ENCODE measurements around the gene DICER1. TPM values are rescaled to one million over a fixed set of nuclear protein-coding genes. Genes with fewer than 3 reads are reported as not detected.

The DICER1 gene
- total RNA-seq, 1 experiment from 2014 or later = 32.7 TPM

DNA sequence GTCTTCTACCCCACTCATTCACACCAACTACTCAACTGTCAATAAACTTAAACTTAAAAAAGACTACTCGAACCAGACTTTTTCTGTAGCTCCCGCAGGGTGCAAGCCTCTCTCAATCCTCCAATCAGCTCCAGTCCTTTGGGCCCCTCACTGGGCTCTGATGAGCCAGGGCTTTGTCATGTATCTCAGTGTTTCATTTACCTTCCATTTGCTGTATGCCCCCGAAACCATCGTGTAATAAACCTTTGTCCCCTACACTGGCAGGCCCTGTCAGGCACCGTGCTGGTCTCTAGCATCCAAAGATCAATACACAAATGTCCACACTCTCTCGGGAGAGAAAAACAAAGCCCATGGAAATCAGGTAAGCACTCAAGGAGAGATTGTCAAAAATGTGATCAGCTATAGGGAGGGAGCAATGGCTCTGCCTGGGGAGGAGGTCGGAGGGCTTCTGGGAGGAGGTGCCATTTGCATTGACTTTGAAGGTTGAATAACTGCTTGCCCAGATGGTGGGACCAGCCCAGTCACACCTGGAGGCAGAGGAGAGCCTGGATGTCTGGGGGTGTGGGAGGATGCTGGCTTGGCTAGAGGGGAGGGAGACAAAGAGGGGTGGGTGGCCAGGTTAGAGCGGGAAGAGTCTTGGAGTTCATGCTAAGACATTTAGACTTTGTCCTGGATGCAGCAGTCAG, 42.1 kb upstream of the DICER1 start:
- H3K4me3 ChIP-seq (ENCODE audit: low read depth in 2 of 2, low read length in 2 of 2) = no peak overlapping the region
- in situ Hi-C loops (cut with HindIII; ENCODE audit: low pct_unique_long_range_greater_than_20kb, low sequenced_read_pairs) (no loop called here), intact Hi-C loops (cut with micrococcal nuclease; ENCODE audit: unreplicated experiment) (no loop called here)
- no peak for ATAC-seq
- BruUV-seq (replicated peaks) = no TSS peak
- ChIA-PET CTCF (no interaction called here), POLR2A (no interaction called here)
- H3K27ac ChIP-seq (ENCODE audit: low read length) = no peak overlapping the region
- no peaks in the 10 kb centered on the region for H3K27me3 ChIP-seq (ENCODE audit: control insufficient read depth, insufficient read depth, low read length)
- TF ChIP-seq, protein P1, sequence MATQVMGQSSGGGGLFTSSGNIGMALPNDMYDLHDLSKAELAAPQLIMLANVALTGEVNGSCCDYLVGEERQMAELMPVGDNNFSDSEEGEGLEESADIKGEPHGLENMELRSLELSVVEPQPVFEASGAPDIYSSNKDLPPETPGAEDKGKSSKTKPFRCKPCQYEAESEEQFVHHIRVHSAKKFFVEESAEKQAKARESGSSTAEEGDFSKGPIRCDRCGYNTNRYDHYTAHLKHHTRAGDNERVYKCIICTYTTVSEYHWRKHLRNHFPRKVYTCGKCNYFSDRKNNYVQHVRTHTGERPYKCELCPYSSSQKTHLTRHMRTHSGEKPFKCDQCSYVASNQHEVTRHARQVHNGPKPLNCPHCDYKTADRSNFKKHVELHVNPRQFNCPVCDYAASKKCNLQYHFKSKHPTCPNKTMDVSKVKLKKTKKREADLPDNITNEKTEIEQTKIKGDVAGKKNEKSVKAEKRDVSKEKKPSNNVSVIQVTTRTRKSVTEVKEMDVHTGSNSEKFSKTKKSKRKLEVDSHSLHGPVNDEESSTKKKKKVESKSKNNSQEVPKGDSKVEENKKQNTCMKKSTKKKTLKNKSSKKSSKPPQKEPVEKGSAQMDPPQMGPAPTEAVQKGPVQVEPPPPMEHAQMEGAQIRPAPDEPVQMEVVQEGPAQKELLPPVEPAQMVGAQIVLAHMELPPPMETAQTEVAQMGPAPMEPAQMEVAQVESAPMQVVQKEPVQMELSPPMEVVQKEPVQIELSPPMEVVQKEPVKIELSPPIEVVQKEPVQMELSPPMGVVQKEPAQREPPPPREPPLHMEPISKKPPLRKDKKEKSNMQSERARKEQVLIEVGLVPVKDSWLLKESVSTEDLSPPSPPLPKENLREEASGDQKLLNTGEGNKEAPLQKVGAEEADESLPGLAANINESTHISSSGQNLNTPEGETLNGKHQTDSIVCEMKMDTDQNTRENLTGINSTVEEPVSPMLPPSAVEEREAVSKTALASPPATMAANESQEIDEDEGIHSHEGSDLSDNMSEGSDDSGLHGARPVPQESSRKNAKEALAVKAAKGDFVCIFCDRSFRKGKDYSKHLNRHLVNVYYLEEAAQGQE (IDR thresholded peaks at IDR 0.05; ENCODE audit: insufficient read depth in 1 of 2, low read depth in 2 of 2, low read length in 1 of 2) = no peak
- TF ChIP-seq TCF7L2 (IDR thresholded peaks at IDR 0.05; ENCODE audit: low read depth, low read length) (no peak), SIN3A (IDR thresholded peaks at IDR 0.05; ENCODE audit: borderline replicate concordance, insufficient read depth, low read depth, low read length) (no peak), POLR2AphosphoS5 (IDR thresholded peaks at IDR 0.05; ENCODE audit: low read depth, low read length) (no peak)
- TF ChIP-seq, protein P2, sequence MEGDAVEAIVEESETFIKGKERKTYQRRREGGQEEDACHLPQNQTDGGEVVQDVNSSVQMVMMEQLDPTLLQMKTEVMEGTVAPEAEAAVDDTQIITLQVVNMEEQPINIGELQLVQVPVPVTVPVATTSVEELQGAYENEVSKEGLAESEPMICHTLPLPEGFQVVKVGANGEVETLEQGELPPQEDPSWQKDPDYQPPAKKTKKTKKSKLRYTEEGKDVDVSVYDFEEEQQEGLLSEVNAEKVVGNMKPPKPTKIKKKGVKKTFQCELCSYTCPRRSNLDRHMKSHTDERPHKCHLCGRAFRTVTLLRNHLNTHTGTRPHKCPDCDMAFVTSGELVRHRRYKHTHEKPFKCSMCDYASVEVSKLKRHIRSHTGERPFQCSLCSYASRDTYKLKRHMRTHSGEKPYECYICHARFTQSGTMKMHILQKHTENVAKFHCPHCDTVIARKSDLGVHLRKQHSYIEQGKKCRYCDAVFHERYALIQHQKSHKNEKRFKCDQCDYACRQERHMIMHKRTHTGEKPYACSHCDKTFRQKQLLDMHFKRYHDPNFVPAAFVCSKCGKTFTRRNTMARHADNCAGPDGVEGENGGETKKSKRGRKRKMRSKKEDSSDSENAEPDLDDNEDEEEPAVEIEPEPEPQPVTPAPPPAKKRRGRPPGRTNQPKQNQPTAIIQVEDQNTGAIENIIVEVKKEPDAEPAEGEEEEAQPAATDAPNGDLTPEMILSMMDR (IDR thresholded peaks at IDR 0.05) = no peak
- no peaks in the 10 kb centered on the region for H3K36me3 ChIP-seq (ENCODE audit: control insufficient read depth, insufficient read depth, low read length)
- no peak for DNase-seq (ENCODE audit: low read depth, low spot score)
- H3K9me3 ChIP-seq (ENCODE audit: control insufficient read depth, insufficient read depth, low read depth, low read length) = no peaks in the 10 kb centered on the region
- H3K4me1 ChIP-seq (ENCODE audit: control insufficient read depth, insufficient read depth, low read length) = no peaks in the 10 kb centered on the region

DNA sequence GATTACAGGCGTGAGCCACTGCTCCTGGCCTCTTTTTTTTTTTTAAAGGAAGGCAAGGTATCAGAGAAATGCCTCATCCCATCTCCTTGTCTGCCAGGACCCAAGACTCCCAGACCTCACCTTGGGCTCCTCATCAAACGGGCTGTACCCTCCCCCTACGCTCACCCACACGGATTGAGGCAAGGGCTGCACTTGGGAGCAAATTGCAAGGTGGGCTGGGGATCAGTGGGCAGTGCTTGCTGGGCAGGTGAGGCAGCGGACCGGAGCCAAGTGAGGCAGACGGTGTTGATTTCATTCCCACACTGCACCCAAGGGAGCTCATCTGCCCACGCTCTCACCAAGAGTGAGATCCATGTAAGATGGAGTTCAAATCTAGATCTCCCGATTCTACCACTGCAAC, 41.0 kb upstream of the DICER1 start:
- POLR2A ChIA-PET = no interaction called here
- in situ Hi-C loops (cut with HindIII; ENCODE audit: low pct_unique_long_range_greater_than_20kb, low sequenced_read_pairs) (no loop called here), intact Hi-C loops (cut with micrococcal nuclease; ENCODE audit: unreplicated experiment) (no loop called here)
- H3K27ac ChIP-seq (ENCODE audit: low read length) = no peak overlapping the region
- ATAC-seq (no peak), DNase-seq (ENCODE audit: low read depth, low spot score) (no peak)
- TF ChIP-seq TCF7L2 (IDR thresholded peaks at IDR 0.05; ENCODE audit: low read depth, low read length) (no peak), POLR2AphosphoS5 (IDR thresholded peaks at IDR 0.05; ENCODE audit: low read depth, low read length) (no peak), SIN3A (IDR thresholded peaks at IDR 0.05; ENCODE audit: borderline replicate concordance, insufficient read depth, low read depth, low read length) (no peak)
- TF ChIP-seq, protein P2 (IDR thresholded peaks at IDR 0.05) = no peak
- TF ChIP-seq, protein P1 (IDR thresholded peaks at IDR 0.05; ENCODE audit: insufficient read depth in 1 of 2, low read depth in 2 of 2, low read length in 1 of 2) = no peak
- H3K4me3 ChIP-seq (ENCODE audit: low read depth in 2 of 2, low read length in 2 of 2) = no peak overlapping the region
- no peaks in the 10 kb centered on the region for H3K27me3 ChIP-seq (ENCODE audit: control insufficient read depth, insufficient read depth, low read length)
- no peaks in the 10 kb centered on the region for H3K9me3 ChIP-seq (ENCODE audit: control insufficient read depth, insufficient read depth, low read depth, low read length)
- H3K4me1 ChIP-seq (ENCODE audit: control insufficient read depth, insufficient read depth, low read length) = no peaks in the 10 kb centered on the region
- no TSS peak for BruUV-seq (replicated peaks)
- no peaks in the 10 kb centered on the region for H3K36me3 ChIP-seq (ENCODE audit: control insufficient read depth, insufficient read depth, low read length)
- CTCF ChIA-PET = no interaction called here
